Panc1 (cell line): ENCODE data around the gene ZNF620. TPM values are rescaled to one million over a fixed set of nuclear protein-coding genes. Genes with fewer than 3 reads are reported as not detected.

ENCODE experiments used
- ATAC-seq: fragments of 200-7000 bp; cut with Tn5 transposase; 2 replicates; pipeline ENCODE4 v1.9.1; 2020; ENCODE audit warnings: mild to moderate bottlenecking, moderate library complexity
- BruUV-seq: library from RNA; stranded (reverse); fragments of 400-500 nt; replicated peaks from 2 replicates; lab custom pipeline; 2021; lab: Mats Ljungman, UMichigan
- CTCF ChIA-PET: fragments of 300-600 bp; sonication (Branson Sonifier 250); formaldehyde crosslinking; loops from one replicate; lab custom pipeline; 2022; ENCODE audit warnings: antibody characterized with exemption; lab: Charles Lee
- POLR2A ChIA-PET: fragments of 300-600 bp; sonication (Branson Sonifier 250); formaldehyde crosslinking; loops from one replicate; lab custom pipeline; 2022; ENCODE audit warnings: antibody characterized with exemption; lab: Charles Lee
- DNase-seq: peaks from one replicate; pipeline ENCODE4 v3.0.0-alpha.2; 2010; ENCODE audit warnings: low read depth, low spot score
- H3K27ac ChIP-seq: 2 replicates; pipeline ENCODE4 v1.5.1; 2011; ENCODE audit warnings: mild to moderate bottlenecking, low read length, inconsistent platforms
- H3K27me3 ChIP-seq: fragments of 200-500 bp; sonication (Bioruptor generic); 2 replicates; pipeline ENCODE4 v1.6.0; 2014; ENCODE audit warnings: low read length, inconsistent platforms; ENCODE audit not compliant: control insufficient read depth, insufficient read depth
- H3K36me3 ChIP-seq: fragments of 200-500 bp; sonication (Bioruptor generic); 2 replicates; pipeline ENCODE4 v1.5.1; 2014; ENCODE audit warnings: inconsistent platforms, mild to moderate bottlenecking, low read length, moderate library complexity; ENCODE audit not compliant: control insufficient read depth, insufficient read depth
- H3K4me1 ChIP-seq: 2 replicates; pipeline ENCODE4 v1.5.1; 2011; ENCODE audit warnings: inconsistent platforms, mild to moderate bottlenecking, low read length, moderate library complexity; ENCODE audit not compliant: control insufficient read depth, insufficient read depth
- H3K4me3 ChIP-seq, 2 experiments: 2 replicates each; pipeline ENCODE4 v1.5.1; 2011 to 2012; ENCODE audit warnings: low read depth in 2 of 2, low read length in 2 of 2, mild to moderate bottlenecking in 2 of 2, inconsistent platforms in 1 of 2, moderate library complexity in 1 of 2
- H3K9me3 ChIP-seq: fragments of 200-500 bp; sonication (Bioruptor generic); 2 replicates; pipeline ENCODE4 v1.5.1; 2014; ENCODE audit warnings: low read depth, mild to moderate bottlenecking, inconsistent platforms, low read length, moderate library complexity; ENCODE audit not compliant: control insufficient read depth, insufficient read depth
- POLR2AphosphoS5 ChIP-seq: IDR thresholded peaks from 2 replicates; pipeline ENCODE4 v1.6.1; 2012; ENCODE audit warnings: mild to moderate bottlenecking, low read depth, low read length, moderate library complexity
- SIN3A ChIP-seq: IDR thresholded peaks from 2 replicates; pipeline ENCODE4 v1.6.1; 2012; ENCODE audit warnings: low read depth, mild to moderate bottlenecking, low read length, moderate library complexity, borderline replicate concordance; ENCODE audit not compliant: insufficient read depth
- TCF7L2 ChIP-seq: IDR thresholded peaks from 2 replicates; pipeline ENCODE4 v1.6.1; 2011; ENCODE audit warnings: mild to moderate bottlenecking, low read depth, low read length, inconsistent platforms
- in situ Hi-C: cut with HindIII; loops from 2 replicates; pipeline ENCODE4 v1.10.0; 2016; ENCODE audit warnings: low sequenced_read_pairs, low pct_unique_long_range_greater_than_20kb
- intact Hi-C: fragments of 100-400 bp; cut with micrococcal nuclease; formaldehyde crosslinking; loops from one replicate; pipeline ENCODE4 v1.10.0; 2022; ENCODE audit not compliant: unreplicated experiment
- total RNA-seq: library from RNA; stranded (reverse); gene quantifications from one replicate; pipeline ENCODE4 v1.2.1, GENCODE V29; 2021; ENCODE audit not compliant: unreplicated experiment
- TF ChIP-seq, protein P1 (sequence below): fragments of 450-650 bp; IDR thresholded peaks from 2 replicates; pipeline ENCODE4 v1.5.1; 2017; ENCODE audit warnings: mild to moderate bottlenecking
- TF ChIP-seq, protein P2 (sequence below), 2 experiments: IDR thresholded peaks; 2 replicates each; pipeline ENCODE4 v1.6.1; 2011 to 2012; ENCODE audit warnings: low read depth in 2 of 2, control low read depth in 1 of 2, low read length in 1 of 2, mild to moderate bottlenecking in 1 of 2, moderate library complexity in 1 of 2; ENCODE audit not compliant: insufficient read depth in 1 of 2

ZNF620 gene
- total RNA-seq, 1 experiment from 2014 or later = 1.3 TPM

DNA sequence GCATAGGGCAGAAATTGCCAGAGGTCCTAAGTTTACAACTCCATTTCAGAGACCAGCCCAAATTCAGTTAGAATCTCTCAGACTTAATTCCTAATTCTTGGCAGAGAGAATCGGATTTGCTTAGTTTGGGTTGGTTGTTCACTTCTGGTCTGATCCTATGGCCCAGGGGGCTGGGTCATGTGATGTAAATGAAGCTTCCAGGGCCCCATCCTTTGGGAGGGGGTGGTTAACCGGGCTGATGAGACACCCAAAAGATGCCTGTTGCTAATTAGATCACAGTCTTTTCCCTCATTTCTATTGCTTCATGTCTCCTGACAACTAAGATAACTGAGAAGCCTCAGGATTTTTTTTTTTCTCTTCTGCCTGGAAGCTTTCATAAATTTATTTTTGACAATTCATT lies 11.1 kb upstream of the ZNF620 start:
- Histone ChIP-seq H3K9me3 (no peaks in the 10 kb centered on the region), H3K36me3 (no peaks in the 10 kb centered on the region), H3K4me1 (no peaks in the 10 kb centered on the region), H3K27me3 (no peaks in the 10 kb centered on the region; the same call in 1 of the 2 replicates), H3K27ac (no peak overlapping the region), H3K4me3 (no peak overlapping the region)
- intact Hi-C loops (no loop called here), in situ Hi-C loops (no loop called here)
- CTCF ChIA-PET = interaction anchor here (0.5 kb wide), 1 partner anchor 35 kb away, joined by 10 read pairs; no protein-coding TSS in a partner anchor
- no TSS peak for BruUV-seq
- no peak for TF ChIP-seq SIN3A
- TF ChIP-seq POLR2AphosphoS5 = no peak
- TF ChIP-seq, protein P1, sequence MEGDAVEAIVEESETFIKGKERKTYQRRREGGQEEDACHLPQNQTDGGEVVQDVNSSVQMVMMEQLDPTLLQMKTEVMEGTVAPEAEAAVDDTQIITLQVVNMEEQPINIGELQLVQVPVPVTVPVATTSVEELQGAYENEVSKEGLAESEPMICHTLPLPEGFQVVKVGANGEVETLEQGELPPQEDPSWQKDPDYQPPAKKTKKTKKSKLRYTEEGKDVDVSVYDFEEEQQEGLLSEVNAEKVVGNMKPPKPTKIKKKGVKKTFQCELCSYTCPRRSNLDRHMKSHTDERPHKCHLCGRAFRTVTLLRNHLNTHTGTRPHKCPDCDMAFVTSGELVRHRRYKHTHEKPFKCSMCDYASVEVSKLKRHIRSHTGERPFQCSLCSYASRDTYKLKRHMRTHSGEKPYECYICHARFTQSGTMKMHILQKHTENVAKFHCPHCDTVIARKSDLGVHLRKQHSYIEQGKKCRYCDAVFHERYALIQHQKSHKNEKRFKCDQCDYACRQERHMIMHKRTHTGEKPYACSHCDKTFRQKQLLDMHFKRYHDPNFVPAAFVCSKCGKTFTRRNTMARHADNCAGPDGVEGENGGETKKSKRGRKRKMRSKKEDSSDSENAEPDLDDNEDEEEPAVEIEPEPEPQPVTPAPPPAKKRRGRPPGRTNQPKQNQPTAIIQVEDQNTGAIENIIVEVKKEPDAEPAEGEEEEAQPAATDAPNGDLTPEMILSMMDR = no peak
- TF ChIP-seq, protein P2, sequence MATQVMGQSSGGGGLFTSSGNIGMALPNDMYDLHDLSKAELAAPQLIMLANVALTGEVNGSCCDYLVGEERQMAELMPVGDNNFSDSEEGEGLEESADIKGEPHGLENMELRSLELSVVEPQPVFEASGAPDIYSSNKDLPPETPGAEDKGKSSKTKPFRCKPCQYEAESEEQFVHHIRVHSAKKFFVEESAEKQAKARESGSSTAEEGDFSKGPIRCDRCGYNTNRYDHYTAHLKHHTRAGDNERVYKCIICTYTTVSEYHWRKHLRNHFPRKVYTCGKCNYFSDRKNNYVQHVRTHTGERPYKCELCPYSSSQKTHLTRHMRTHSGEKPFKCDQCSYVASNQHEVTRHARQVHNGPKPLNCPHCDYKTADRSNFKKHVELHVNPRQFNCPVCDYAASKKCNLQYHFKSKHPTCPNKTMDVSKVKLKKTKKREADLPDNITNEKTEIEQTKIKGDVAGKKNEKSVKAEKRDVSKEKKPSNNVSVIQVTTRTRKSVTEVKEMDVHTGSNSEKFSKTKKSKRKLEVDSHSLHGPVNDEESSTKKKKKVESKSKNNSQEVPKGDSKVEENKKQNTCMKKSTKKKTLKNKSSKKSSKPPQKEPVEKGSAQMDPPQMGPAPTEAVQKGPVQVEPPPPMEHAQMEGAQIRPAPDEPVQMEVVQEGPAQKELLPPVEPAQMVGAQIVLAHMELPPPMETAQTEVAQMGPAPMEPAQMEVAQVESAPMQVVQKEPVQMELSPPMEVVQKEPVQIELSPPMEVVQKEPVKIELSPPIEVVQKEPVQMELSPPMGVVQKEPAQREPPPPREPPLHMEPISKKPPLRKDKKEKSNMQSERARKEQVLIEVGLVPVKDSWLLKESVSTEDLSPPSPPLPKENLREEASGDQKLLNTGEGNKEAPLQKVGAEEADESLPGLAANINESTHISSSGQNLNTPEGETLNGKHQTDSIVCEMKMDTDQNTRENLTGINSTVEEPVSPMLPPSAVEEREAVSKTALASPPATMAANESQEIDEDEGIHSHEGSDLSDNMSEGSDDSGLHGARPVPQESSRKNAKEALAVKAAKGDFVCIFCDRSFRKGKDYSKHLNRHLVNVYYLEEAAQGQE (IDR thresholded peaks at IDR 0.05; ENCODE audit: insufficient read depth in 1 of 2, low read depth in 2 of 2, low read length in 1 of 2) = no peak
- TF ChIP-seq TCF7L2 = no peak
- POLR2A ChIA-PET = no interaction called here
- ATAC-seq (no peak), DNase-seq (no peak)

DNA sequence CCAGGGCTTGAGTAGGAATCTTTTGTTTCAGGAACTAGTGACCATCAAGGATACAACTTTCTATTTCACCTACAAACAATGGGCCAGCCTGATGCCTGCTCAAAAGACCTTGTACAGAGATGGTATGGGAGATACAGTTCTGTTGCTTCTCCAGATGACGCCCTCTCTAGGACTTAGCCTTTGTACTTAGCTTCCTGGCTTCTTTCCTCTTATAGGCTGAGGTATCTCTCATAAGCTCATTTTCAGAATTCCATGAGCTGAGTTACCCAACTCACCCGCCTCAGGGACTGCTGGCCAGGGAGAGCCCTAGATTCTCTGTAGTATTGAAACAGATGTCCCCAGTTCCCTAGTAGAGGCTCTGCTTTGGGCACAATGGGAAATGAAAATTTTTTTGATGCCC lies 8.6 kb upstream of the ZNF620 start:
- Histone ChIP-seq H3K4me3 (no peak overlapping the region), H3K9me3 (no peaks in the 10 kb centered on the region), H3K27ac (no peak overlapping the region), H3K4me1 (no peaks in the 10 kb centered on the region), H3K27me3 (no peaks in the 10 kb centered on the region; the same call in 1 of the 2 replicates), H3K36me3 (no peaks in the 10 kb centered on the region)
- no TSS peak for BruUV-seq
- TF ChIP-seq SIN3A (no peak), POLR2AphosphoS5 (no peak), TCF7L2 (no peak)
- TF ChIP-seq, protein P1 = no peak
- TF ChIP-seq, protein P2 (IDR thresholded peaks at IDR 0.05; ENCODE audit: insufficient read depth in 1 of 2, low read depth in 2 of 2, low read length in 1 of 2) = no peak
- intact Hi-C loops (no loop called here), in situ Hi-C loops (no loop called here)
- no peak for ATAC-seq
- DNase-seq = no peak
- ChIA-PET POLR2A (no interaction called here), CTCF (no interaction called here)
